Dendritic cell treated with granulocyte-macrophage colony-stimulating factor and Interleukin-4, amounts not matched to agents 40 ng/mL and 50 ng/mL, for 4 days (primary cell): Measurements from ENCODE around the gene RTCA.
"Not testable (repeated sequence)": the region's sequence is repeated elsewhere in the genome, so short reads cannot be mapped to it uniquely, and the experiment has no call there.

ENCODE experiments used
- H3K27ac Mint-ChIP-seq: one replicate; pipeline ENCODE4 v1.8.0; 2022; ENCODE audit warnings: mild to moderate bottlenecking, mixed read lengths
- H3K27me3 Mint-ChIP-seq: one replicate; pipeline ENCODE4 v1.8.0; 2022; ENCODE audit warnings: mild to moderate bottlenecking, mixed read lengths
- H3K36me3 Mint-ChIP-seq: one replicate; pipeline ENCODE4 v1.8.0; 2022; ENCODE audit warnings: low read depth, mixed read lengths
- H3K4me1 Mint-ChIP-seq: one replicate; pipeline ENCODE4 v1.8.0; 2022; ENCODE audit warnings: low read depth, mixed read lengths
- H3K4me3 Mint-ChIP-seq: one replicate; pipeline ENCODE4 v1.8.0; 2022; ENCODE audit warnings: mild to moderate bottlenecking, moderate library complexity, mixed read lengths
- H3K9me3 Mint-ChIP-seq: one replicate; pipeline ENCODE4 v1.8.0; 2022; ENCODE audit warnings: mixed read lengths
- intact Hi-C: fragments of 100-400 bp; cut with micrococcal nuclease; formaldehyde crosslinking; loops from one replicate; pipeline ENCODE4 v1.15.0; 2022

Gene RTCA

GRCh38 chr1:100325415-100326324 lies 59.7 kb downstream of the RTCA start:
- no peaks in the 10 kb centered on the region for H3K27me3 Mint-ChIP-seq

GRCh38 chr1:100326325-100326670 lies 60.3 kb downstream of the RTCA start:
- H3K9me3 Mint-ChIP-seq, H3K27ac Mint-ChIP-seq, H3K27me3 Mint-ChIP-seq, H3K4me1 Mint-ChIP-seq, H3K36me3 Mint-ChIP-seq, intact Hi-C loops, H3K4me3 Mint-ChIP-seq: not testable (repeated sequence)

More at GRCh38 chr1:100325415-100326324, 59.7 kb downstream of the RTCA start:
- Mint-ChIP-seq H3K36me3 (no peaks in the 10 kb centered on the region), H3K27ac (no peak overlapping the region), H3K4me1 (peaks cover 6% of the 10 kb centered on the region), H3K4me3 (no peak overlapping the region), H3K9me3 (peaks cover 5% of the 10 kb centered on the region)
- intact Hi-C loops = no loop called here

- peaks cover 6% of the 10 kb centered on the region for H3K4me1 Mint-ChIP-seq
- intact Hi-C loops = no loop called here
- no peak overlapping the region for H3K27ac Mint-ChIP-seq
- no peak overlapping the region for H3K4me3 Mint-ChIP-seq
- no peaks in the 10 kb centered on the region for H3K9me3 Mint-ChIP-seq
- H3K36me3 Mint-ChIP-seq = no peaks in the 10 kb centered on the region
- no peaks in the 10 kb centered on the region for H3K27me3 Mint-ChIP-seq
Measured at GRCh38 chr1:100328133-100328532, 62.1 kb downstream of the RTCA start.

GRCh38 chr1:100331146-100331545 lies 65.1 kb downstream of the RTCA start:
- intact Hi-C loops, H3K4me3 Mint-ChIP-seq, H3K27me3 Mint-ChIP-seq, H3K9me3 Mint-ChIP-seq, H3K4me1 Mint-ChIP-seq, H3K27ac Mint-ChIP-seq, H3K36me3 Mint-ChIP-seq: not testable (repeated sequence)

- no peaks in the 10 kb centered on the region for H3K27me3 Mint-ChIP-seq
- no peak overlapping the region for H3K4me3 Mint-ChIP-seq
- H3K9me3 Mint-ChIP-seq = no peaks in the 10 kb centered on the region
- intact Hi-C loops = no loop called here
- no peaks in the 10 kb centered on the region for H3K36me3 Mint-ChIP-seq
- H3K27ac Mint-ChIP-seq = no peak overlapping the region
- peaks cover 6% of the 10 kb centered on the region for H3K4me1 Mint-ChIP-seq
Measured at GRCh38 chr1:100332331-100332730, 66.3 kb downstream of the RTCA start.

- intact Hi-C loops = no loop called here
- Mint-ChIP-seq H3K27me3 (peaks cover 2% of the 10 kb centered on the region), H3K4me1 (no peaks in the 10 kb centered on the region), H3K36me3 (no peaks in the 10 kb centered on the region), H3K4me3 (no peak overlapping the region), H3K27ac (no peak overlapping the region), H3K9me3 (no peaks in the 10 kb centered on the region)
Measured at GRCh38 chr1:100335436-100335835, 69.4 kb downstream of the RTCA start.

GRCh38 chr1:100337878-100338277 lies 71.9 kb downstream of the RTCA start:
- intact Hi-C loops = not testable (repeated sequence)

GRCh38 chr1:100339735-100340134 lies 73.7 kb downstream of the RTCA start:
- H3K4me1 Mint-ChIP-seq, H3K4me3 Mint-ChIP-seq, H3K9me3 Mint-ChIP-seq, H3K27me3 Mint-ChIP-seq, intact Hi-C loops, H3K27ac Mint-ChIP-seq, H3K36me3 Mint-ChIP-seq: not testable (repeated sequence)

More at GRCh38 chr1:100337878-100338277, 71.9 kb downstream of the RTCA start:
- H3K4me3 Mint-ChIP-seq, H3K36me3 Mint-ChIP-seq, H3K4me1 Mint-ChIP-seq, H3K27ac Mint-ChIP-seq, H3K27me3 Mint-ChIP-seq, H3K9me3 Mint-ChIP-seq: not testable (repeated sequence)

- H3K4me1 Mint-ChIP-seq = peaks cover 6% of the 10 kb centered on the region
- H3K27me3 Mint-ChIP-seq = peaks cover 2% of the 10 kb centered on the region
- no peaks in the 10 kb centered on the region for H3K9me3 Mint-ChIP-seq
- H3K27ac Mint-ChIP-seq = no peak overlapping the region
- intact Hi-C loops = no loop called here
- H3K36me3 Mint-ChIP-seq = no peaks in the 10 kb centered on the region
- H3K4me3 Mint-ChIP-seq = no peak overlapping the region
Measured at GRCh38 chr1:100340494-100340893, 74.5 kb downstream of the RTCA start.

- Mint-ChIP-seq H3K36me3 (no peaks in the 10 kb centered on the region), H3K27me3 (peaks cover 2% of the 10 kb centered on the region), H3K4me1 (peaks cover 6% of the 10 kb centered on the region), H3K4me3 (no peak overlapping the region), H3K9me3 (no peaks in the 10 kb centered on the region), H3K27ac (no peak overlapping the region)
- intact Hi-C loops = no loop called here
Measured at GRCh38 chr1:100342348-100342747, 76.3 kb downstream of the RTCA start.
